Esophagus muscularis mucosa (tissue), 4 donors: ENCODE results near the gene MAP1LC3A.

Source experiments
- EP300 ChIP-seq: sonication (generic); formaldehyde crosslinking; IDR thresholded peaks from one replicate; pipeline ENCODE4 v1.6.1; 2017; ENCODE audit warnings: antibody characterized with exemption
- POLR2A ChIP-seq: fragments of 450-650 bp; IDR thresholded peaks from one replicate; pipeline ENCODE4 v1.6.1; 2017; ENCODE audit warnings: antibody characterized with exemption, moderate library complexity, mild to moderate bottlenecking, low read depth
- POLR2AphosphoS5 ChIP-seq, 2 donors: sonication (generic); formaldehyde crosslinking; IDR thresholded peaks; one replicate each; pipeline ENCODE4 v1.6.1; 2017; ENCODE audit warnings: antibody characterized with exemption in 2 of 2
- TF ChIP-seq, protein P1 (sequence below), 3 experiments: fragments of 200-600 bp in 2 of 3; fragments of 450-650 bp in 1 of 3; sonication (generic) in 2 of 3; IDR thresholded peaks; one replicate each; pipeline ENCODE4 v1.5.1; 2017 to 2019; ENCODE audit warnings: antibody characterized with exemption in 3 of 3, mild to moderate bottlenecking in 2 of 3, moderate library complexity in 1 of 3

DNA sequence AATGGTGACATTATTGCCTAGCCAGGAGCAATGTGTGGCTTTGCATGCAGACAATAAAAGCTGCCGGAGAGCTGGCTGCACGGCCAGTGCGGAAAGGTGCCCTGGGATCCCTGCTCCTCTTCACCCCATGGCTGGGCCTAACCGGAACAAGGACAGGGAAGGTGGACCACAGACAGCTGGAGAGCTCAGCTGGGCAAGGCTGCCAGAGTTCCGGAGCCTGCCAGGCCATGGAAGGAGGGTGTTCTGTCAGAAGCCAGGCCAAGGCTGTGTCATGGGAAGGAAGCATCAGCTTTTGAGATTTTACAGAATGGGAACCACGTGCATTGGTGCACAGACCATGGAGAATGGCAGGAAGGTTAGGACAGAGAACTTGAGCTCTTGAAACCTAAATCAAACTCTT, 25.0 kb downstream of the MAP1LC3A start:
- TF ChIP-seq, protein P1, sequence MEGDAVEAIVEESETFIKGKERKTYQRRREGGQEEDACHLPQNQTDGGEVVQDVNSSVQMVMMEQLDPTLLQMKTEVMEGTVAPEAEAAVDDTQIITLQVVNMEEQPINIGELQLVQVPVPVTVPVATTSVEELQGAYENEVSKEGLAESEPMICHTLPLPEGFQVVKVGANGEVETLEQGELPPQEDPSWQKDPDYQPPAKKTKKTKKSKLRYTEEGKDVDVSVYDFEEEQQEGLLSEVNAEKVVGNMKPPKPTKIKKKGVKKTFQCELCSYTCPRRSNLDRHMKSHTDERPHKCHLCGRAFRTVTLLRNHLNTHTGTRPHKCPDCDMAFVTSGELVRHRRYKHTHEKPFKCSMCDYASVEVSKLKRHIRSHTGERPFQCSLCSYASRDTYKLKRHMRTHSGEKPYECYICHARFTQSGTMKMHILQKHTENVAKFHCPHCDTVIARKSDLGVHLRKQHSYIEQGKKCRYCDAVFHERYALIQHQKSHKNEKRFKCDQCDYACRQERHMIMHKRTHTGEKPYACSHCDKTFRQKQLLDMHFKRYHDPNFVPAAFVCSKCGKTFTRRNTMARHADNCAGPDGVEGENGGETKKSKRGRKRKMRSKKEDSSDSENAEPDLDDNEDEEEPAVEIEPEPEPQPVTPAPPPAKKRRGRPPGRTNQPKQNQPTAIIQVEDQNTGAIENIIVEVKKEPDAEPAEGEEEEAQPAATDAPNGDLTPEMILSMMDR (IDR thresholded peaks at IDR 0.05) = no peak
- no peak for TF ChIP-seq POLR2A
- no peak for TF ChIP-seq POLR2AphosphoS5 (IDR thresholded peaks at IDR 0.05)
- TF ChIP-seq EP300 = no peak
